NCI-H2081 (cell line): Measurements from ENCODE around the gene ACOT4.
"Not testable (repeated sequence)": the region's sequence is repeated elsewhere in the genome, so short reads cannot be mapped to it uniquely, and the experiment has no call there.

ENCODE experiments used
- DNase-seq, 2 experiments: peaks; one replicate each; lab custom pipeline; 2025; lab: John Stamatoyannopoulos, UW

ACOT4 gene

GRCh38 chr14:73591690-73592449 lies at the start of gene ACOT4:
Gene ACOT4, plus strand, starts transcription at chr14:73591873. Its CDS starts 87 bp downstream, at chr14:73591960.
- peak; percentile 48 to 68 for DNase-seq

GRCh38 chr14:73542961-73543360 lies 48.7 kb upstream of the ACOT4 start:
- DNase-seq = not testable (repeated sequence)

- DNase-seq = not testable (repeated sequence)
Observed at GRCh38 chr14:73545353-73545752, 46.3 kb upstream of the ACOT4 start.

GRCh38 chr14:73549097-73549496 lies 42.6 kb upstream of the ACOT4 start:
- DNase-seq = not testable (repeated sequence)

GRCh38 chr14:73549889-73550524 lies 41.7 kb upstream of the ACOT4 start:
- DNase-seq = not testable (repeated sequence)

- DNase-seq = no peak
Observed at GRCh38 chr14:73553845-73554244, 37.8 kb upstream of the ACOT4 start.

- not testable (repeated sequence) for DNase-seq
Observed at GRCh38 chr14:73557201-73557600, 34.5 kb upstream of the ACOT4 start.

GRCh38 chr14:73558238-73558637 lies 33.4 kb upstream of the ACOT4 start:
- not testable (repeated sequence) for DNase-seq

- not testable (repeated sequence) for DNase-seq
Observed at GRCh38 chr14:73562256-73562655, 29.4 kb upstream of the ACOT4 start.

GRCh38 chr14:73562696-73563095 lies 29.0 kb upstream of the ACOT4 start:
- DNase-seq = not testable (repeated sequence)

GRCh38 chr14:73566431-73566830 lies 25.2 kb upstream of the ACOT4 start:
- DNase-seq = not testable (repeated sequence)

GRCh38 chr14:73566935-73567334 lies 24.7 kb upstream of the ACOT4 start:
- not testable (repeated sequence) for DNase-seq

GRCh38 chr14:73567358-73567757 lies 24.3 kb upstream of the ACOT4 start:
- DNase-seq = no peak

GRCh38 chr14:73567951-73568885 lies 23.5 kb upstream of the ACOT4 start:
- no peak for DNase-seq

- peak in 1 of 2 experiments; percentile 26 for DNase-seq
Observed at GRCh38 chr14:73568886-73569184, 22.8 kb upstream of the ACOT4 start.

GRCh38 chr14:73569185-73569958 lies 22.3 kb upstream of the ACOT4 start, which contains the start of gene ACOT2:
Gene ACOT2, plus strand, starts transcription at chr14:73569213. Its CDS starts 28 bp downstream, at chr14:73569241.
- DNase-seq = peak; percentile 78 to 84

GRCh38 chr14:73570913-73571312 lies 20.8 kb upstream of the ACOT4 start:
- peak; percentile 13 to 55 for DNase-seq

- DNase-seq = not testable (repeated sequence)
Observed at GRCh38 chr14:73573034-73573433, 18.6 kb upstream of the ACOT4 start.

GRCh38 chr14:73573740-73574139 lies 17.9 kb upstream of the ACOT4 start:
- not testable (repeated sequence) for DNase-seq

- not testable (repeated sequence) for DNase-seq
Observed at GRCh38 chr14:73574251-73574650, 17.4 kb upstream of the ACOT4 start.

- DNase-seq = no peak
Observed at GRCh38 chr14:73576391-73576790, 15.3 kb upstream of the ACOT4 start.
